A549 (cell line): ENCODE results near the gene LEFTY1. TPM values are rescaled to one million over a fixed set of nuclear protein-coding genes. Genes with fewer than 3 reads are reported as not detected.

Source experiments
- ATAC-seq, 2 experiments: fragments of 200-7000 bp in 1 of 2; fragments of >200 bp in 1 of 2; cut with Nextera tagmentation in 1 of 2; cut with Tn5 transposase in 1 of 2; 3 replicates each; pipeline versions ENCODE4 v1.8.0 to v1.9.1; 2018 to 2020; ENCODE audit warnings: mild to moderate bottlenecking in 1 of 2, moderate library complexity in 1 of 2
- CTCF ChIA-PET: fragments of 300-600 bp; sonication (Branson Sonifier 250); formaldehyde crosslinking; extraction: SDS; loops from one replicate; lab custom pipeline; 2021; ENCODE audit warnings: antibody characterized with exemption, inconsistent platforms; lab: Yijun Ruan, JAX
- POLR2A ChIA-PET: fragments of 350-600 bp; formaldehyde crosslinking; extraction: SDS; loops from one replicate; lab custom pipeline; 2021; ENCODE audit warnings: antibody characterized with exemption, inconsistent platforms; lab: Yijun Ruan, JAX
- DNase-seq, 2 experiments: peaks; one replicate each; pipeline versions ENCODE4 v3.0.0 to v3.0.0-alpha.2; 2011 to 2016; ENCODE audit warnings: low read depth in 1 of 2, low spot score in 1 of 2
- FAIRE-seq: peaks from 2 replicates; lab custom pipeline; 2011; peaks lifted over from hg19 to GRCh38; lab: Jason Lieb, UNC
- H3K27ac ChIP-seq, 2 experiments: fragments of >200 bp; sonication (Bioruptor Twin); formaldehyde crosslinking; 3 replicates each; pipeline ENCODE4 v1.5.1; 2016 to 2017
- H3K4me1 ChIP-seq: fragments of >200 bp; sonication (Bioruptor Twin); formaldehyde crosslinking; 3 replicates; pipeline ENCODE4 v1.6.1; 2016
- H3K4me2 ChIP-seq: fragments of >200 bp; sonication (Bioruptor Twin); formaldehyde crosslinking; 3 replicates; pipeline ENCODE4 v1.6.1; 2016
- H3K4me3 ChIP-seq: fragments of >200 bp; sonication (Bioruptor Twin); formaldehyde crosslinking; 3 replicates; pipeline ENCODE4 v1.5.1; 2016
- H3K9me3 ChIP-seq: fragments of >200 bp; sonication (Bioruptor Twin); formaldehyde crosslinking; 3 replicates; pipeline ENCODE4 v1.6.1; 2016
- BHLHE40 ChIP-seq: IDR thresholded peaks from 2 replicates; pipeline ENCODE4 v1.6.1; 2012; ENCODE audit warnings: low read depth, low read length, inconsistent platforms
- CEBPB ChIP-seq, 2 experiments: fragments of >200 bp in 1 of 2; sonication (Bioruptor Twin) in 1 of 2; formaldehyde crosslinking in 1 of 2; IDR thresholded peaks; 2 replicates each; pipeline ENCODE4 v1.6.1; 2012 to 2016
- CHD4 ChIP-seq: fragments of 200-600 bp; sonication (generic); IDR thresholded peaks from 2 replicates; pipeline ENCODE4 v1.6.1; 2016; ENCODE audit warnings: antibody characterized with exemption, mild to moderate bottlenecking, borderline replicate concordance
- CTCF ChIP-seq: fragments of >200 bp; sonication (Bioruptor Twin); formaldehyde crosslinking; IDR thresholded peaks from 3 replicates; pipeline ENCODE4 v1.5.1; 2016
- E2F6 ChIP-seq: IDR thresholded peaks from 2 replicates; pipeline ENCODE4 v1.6.1; 2012; ENCODE audit warnings: low read depth, borderline replicate concordance
- FOSL2 ChIP-seq, 2 experiments: fragments of 450-650 bp in 1 of 2; fragments of >200 bp in 1 of 2; sonication (Bioruptor Twin) in 1 of 2; formaldehyde crosslinking; IDR thresholded peaks; 2 replicates each; pipeline versions ENCODE4 v1.5.0 to v1.6.1; 2016 to 2020; ENCODE audit warnings: mild to moderate bottlenecking in 1 of 2, moderate library complexity in 1 of 2
- GATA3 ChIP-seq: IDR thresholded peaks from 2 replicates; pipeline ENCODE4 v1.6.1; 2012; ENCODE audit warnings: borderline replicate concordance
- HDAC2 ChIP-seq: fragments of 200-600 bp; sonication (generic); IDR thresholded peaks from 2 replicates; pipeline ENCODE4 v1.6.1; 2016
- HEYL ChIP-seq: fragments of 250-450 bp; sonication (Bioruptor Pico); IDR thresholded peaks from 2 replicates; pipeline ENCODE4 v1.8.0; 2021; ENCODE audit warnings: mild to moderate bottlenecking, moderate library complexity
- HOXB5 ChIP-seq: fragments of 250-450 bp; sonication (Bioruptor Pico); IDR thresholded peaks from 2 replicates; pipeline ENCODE4 v1.5.0; 2020; ENCODE audit warnings: mild to moderate bottlenecking, moderate library complexity
- MAFK ChIP-seq: fragments of 450-650 bp; IDR thresholded peaks from 2 replicates; pipeline ENCODE4 v1.6.1; 2014; ENCODE audit not compliant: partially characterized antibody
- MAX ChIP-seq: IDR thresholded peaks from 2 replicates; pipeline ENCODE4 v1.6.1; 2012
- MYC ChIP-seq: IDR thresholded peaks from 2 replicates; pipeline ENCODE4 v1.6.1; 2012; ENCODE audit warnings: mild to moderate bottlenecking, inconsistent platforms, low read length, improper control_type of control experiment, borderline replicate concordance
- NPAS2 ChIP-seq: fragments of 250-450 bp; sonication (Bioruptor Pico); IDR thresholded peaks from 2 replicates; pipeline ENCODE4 v1.8.0; 2022; ENCODE audit warnings: mild to moderate bottlenecking, moderate library complexity, borderline replicate concordance
- PHF8 ChIP-seq: fragments of 200-600 bp; sonication (generic); IDR thresholded peaks from 2 replicates; pipeline ENCODE4 v1.6.1; 2016; ENCODE audit warnings: low read depth, mild to moderate bottlenecking, antibody characterized with exemption, moderate library complexity, borderline replicate concordance
- POLR2A ChIP-seq: IDR thresholded peaks from 2 replicates; pipeline ENCODE4 v1.6.1; 2012; ENCODE audit warnings: mild to moderate bottlenecking, low read length
- RAD21 ChIP-seq, 2 experiments: fragments of >200 bp in 1 of 2; sonication (Bioruptor Twin) in 1 of 2; formaldehyde crosslinking in 1 of 2; IDR thresholded peaks in 1 of 2; conservative IDR thresholded peaks in 1 of 2; 2 replicates in 1 of 2; 3 replicates in 1 of 2; pipeline ENCODE4 v1.6.1; 2012 to 2018; ENCODE audit warnings: inconsistent platforms in 1 of 2
- RFX5 ChIP-seq: fragments of 450-650 bp; IDR thresholded peaks from 2 replicates; pipeline ENCODE4 v1.7.1; 2014; ENCODE audit warnings: antibody characterized with exemption, mild to moderate bottlenecking, moderate library complexity
- SMC3 ChIP-seq: fragments of >200 bp; sonication (Bioruptor Twin); formaldehyde crosslinking; IDR thresholded peaks from 3 replicates; pipeline ENCODE4 v1.6.1; 2018; ENCODE audit warnings: inconsistent platforms
- TFCP2L1 ChIP-seq: fragments of 250-450 bp; sonication (Bioruptor Pico); IDR thresholded peaks from 2 replicates; pipeline ENCODE4 v1.5.0; 2021; ENCODE audit warnings: mild to moderate bottlenecking
- TP53 ChIP-seq: fragments of 250-450 bp; sonication (Bioruptor Pico); IDR thresholded peaks from 2 replicates; pipeline ENCODE4 v1.5.0; 2021; ENCODE audit warnings: mild to moderate bottlenecking, moderate library complexity
- ZFP36 ChIP-seq: fragments of 450-650 bp; IDR thresholded peaks from 2 replicates; pipeline ENCODE4 v1.6.1; 2014; ENCODE audit warnings: borderline replicate concordance; ENCODE audit not compliant: partially characterized antibody
- ZNF302 ChIP-seq: fragments of 250-450 bp; sonication (Bioruptor Pico); IDR thresholded peaks from 2 replicates; pipeline ENCODE4 v1.9.0; 2021; ENCODE audit warnings: inconsistent platforms, mild to moderate bottlenecking, moderate library complexity
- ZSCAN20 ChIP-seq: fragments of 250-450 bp; sonication (Bioruptor Pico); IDR thresholded peaks from 2 replicates; pipeline ENCODE4 v1.8.0; 2022; ENCODE audit warnings: mild to moderate bottlenecking, moderate library complexity
- WGBS: methylation state at CpG from one replicate; pipeline ENCODE4 v1.1.6; 2017; ENCODE audit errors: missing lambda C conversion rate; 5-methylcytosine and 5-hydroxymethylcytosine counted together
- polyA plus RNA-seq, 4 experiments: library from polyadenylated mRNA; depleted of rRNA in 3 of 4; stranded (reverse); fragments of >200 nt; fragmentation: RNase III in 1 of 4; extraction: RNeasy Plus Mini Kit Qiagen cat#74134 plus additional on column Dnase treatment in 1 of 4; gene quantifications; 2 replicates in 3 of 4; 3 replicates in 1 of 4; pipeline ENCODE4 v1.2.3, GENCODE V29; 2011 to 2017

LEFTY1 gene
- polyA plus RNA-seq, 2 of the 4 experiments (the other 2 are of a cell fraction) = 0.10 to 1.00 TPM

- no peaks in the 10 kb centered on the region for H3K9me3 ChIP-seq
- TF ChIP-seq ZNF302 (CRISPR knock-in tag) (no peak), E2F6 (no peak), HOXB5 (CRISPR knock-in tag) (no peak), POLR2A (no peak), SMC3 (no peak), NPAS2 (no peak), HEYL (no peak), TP53 (CRISPR knock-in tag) (no peak), MYC (no peak), HDAC2 (no peak), CTCF (no peak), ZSCAN20 (CRISPR knock-in tag) (no peak), RFX5 (no peak), MAFK (no peak), CEBPB (IDR thresholded peaks at IDR 0.05) (no peak)
- H3K4me3 ChIP-seq = no peak overlapping the region
- POLR2A ChIA-PET = no interaction called here
- ATAC-seq = no peak
- H3K27ac ChIP-seq = no peak overlapping the region
- no peak for DNase-seq
- CTCF ChIA-PET = interaction anchor here (0.7 to 19.4 kb wide), 13 partner anchors 12 to 403 kb away, joined by 3 to 207 read pairs (median 4); no protein-coding TSS in a partner anchor
- H3K4me2 ChIP-seq = no peak overlapping the region
- peaks cover 21% of the 10 kb centered on the region; the same call in 2 of the 3 replicates for H3K4me1 ChIP-seq
- 81% methylated on average over 4 of the region's 4 CpGs for WGBS
- no peak for FAIRE-seq
These were observed 10.7 kb downstream of the LEFTY1 start for GRCh38 chr1:225878282-225878681.

- Histone ChIP-seq H3K4me1 (peaks cover 22% of the 10 kb centered on the region; the same call in 2 of the 3 replicates), H3K27ac (no peak overlapping the region), H3K4me3 (no peak overlapping the region), H3K9me3 (no peaks in the 10 kb centered on the region)
- DNase-seq (peak; percentile 56 to 64), FAIRE-seq (no peak), ATAC-seq (peak; percentile 65)
- ChIA-PET POLR2A (no interaction called here), CTCF (interaction anchor here (0.5 to 19.4 kb wide), 20 partner anchors 12 to 403 kb away, joined by 3 to 207 read pairs (median 4); partner anchors contain the start of gene LEFTY1)
- TF ChIP-seq CTCF = peak; percentile 51
- peak in 1 of 2 experiments; percentile 43; a peak in 3 of 5 replicates for TF ChIP-seq RAD21 (conservative IDR thresholded peaks at IDR 0.05 in 1 of 2, IDR thresholded peaks at IDR 0.05 in 1 of 2)
- no peak for TF ChIP-seq GATA3
- TF ChIP-seq, all 56 proteins: peak for 2
- H3K4me2 ChIP-seq = no peak overlapping the region
- WGBS = 65% methylated on average over 9 of the region's 10 CpGs
These were observed 11.4 kb downstream of the LEFTY1 start for GRCh38 chr1:225877580-225877979.

- Histone ChIP-seq H3K9me3 (no peaks in the 10 kb centered on the region), H3K4me2 (no peak overlapping the region), H3K4me3 (no peak overlapping the region), H3K4me1 (peaks cover 28% of the 10 kb centered on the region), H3K27ac (no peak overlapping the region)
- ChIA-PET POLR2A (no interaction called here), CTCF (interaction anchor here (0.5 to 19.4 kb wide), 19 partner anchors 11 to 402 kb away, joined by 3 to 207 read pairs (median 3); partner anchors contain the start of gene LEFTY1)
- ATAC-seq (no peak), FAIRE-seq (no peak), DNase-seq (no peak)
- WGBS = 90% methylated on average over 12 of the region's 12 CpGs
- TF ChIP-seq ZFP36 = no peak
- no peak for TF ChIP-seq MYC
- no peak for TF ChIP-seq FOSL2 (IDR thresholded peaks at IDR 0.05)
- TF ChIP-seq FOSL2 (CRISPR knock-in tag; IDR thresholded peaks at IDR 0.05) = no peak
- no peak for TF ChIP-seq BHLHE40
- TF ChIP-seq CHD4 = no peak
- TF ChIP-seq PHF8 = no peak
- TF ChIP-seq E2F6 = no peak
- TF ChIP-seq MAX = no peak
- TF ChIP-seq POLR2A = no peak
- no peak for TF ChIP-seq TFCP2L1 (CRISPR knock-in tag)
These were observed 11.9 kb downstream of the LEFTY1 start for GRCh38 chr1:225876900-225877510.
